Hematopoietic multipotent progenitor cell treated with erythropoietin and hydrocortisone succinate and interleukin-3 and kit ligand, for 6 days (in vitro differentiated cells): Measurements from ENCODE around the gene IGFBP2.

Experiments
- DNase-seq: peaks from one replicate; pipeline ENCODE4 v3.0.0-alpha.2; 2015

The IGFBP2 gene

DNA sequence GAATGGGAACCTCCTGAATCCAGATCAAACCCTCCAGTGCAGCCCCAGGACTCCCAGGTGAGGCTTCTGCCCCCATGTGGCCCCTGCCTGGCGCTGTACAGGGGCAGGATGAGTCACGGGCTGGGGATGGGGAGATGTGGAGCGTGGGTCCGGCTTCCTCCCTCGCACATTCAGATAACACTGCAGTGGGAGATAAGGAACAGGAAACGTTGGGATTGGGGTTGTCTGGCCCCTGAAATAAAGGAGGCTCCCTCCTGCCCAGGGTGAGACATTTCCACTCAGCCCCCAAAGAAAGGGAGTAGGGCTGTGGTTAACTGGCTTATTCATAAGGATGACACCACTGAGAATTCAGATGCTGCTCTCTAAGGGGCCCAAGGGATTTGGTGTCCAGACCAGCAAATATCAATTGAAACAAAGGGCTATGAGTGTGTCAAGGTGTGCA lies 31.4 kb downstream of the IGFBP2 start:
- DNase-seq: peak; percentile 13

DNA sequence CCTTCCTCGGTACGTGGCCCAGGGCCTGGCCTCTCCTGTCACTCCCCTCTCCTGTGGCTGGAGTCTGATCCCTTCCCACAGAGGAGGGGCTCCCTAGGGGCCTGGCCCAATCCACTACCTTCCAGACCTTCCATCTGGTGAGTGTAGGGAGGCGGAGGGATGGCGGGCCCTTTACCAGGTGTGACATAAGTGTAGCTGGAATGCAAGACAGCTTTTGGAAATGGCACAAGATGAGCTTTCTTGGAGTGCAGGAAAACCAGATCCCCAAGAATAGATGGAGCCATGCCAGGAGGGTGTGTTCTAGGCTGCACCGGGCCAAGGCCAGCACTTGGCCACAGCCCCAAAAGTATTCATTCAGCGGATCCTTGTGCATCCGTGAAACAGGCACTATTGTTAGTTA lies 32.0 kb downstream of the IGFBP2 start:
- no peak for DNase-seq

GRCh38 chr2:216665717-216666116 lies 32.5 kb downstream of the IGFBP2 start:
- no peak for DNase-seq

DNA sequence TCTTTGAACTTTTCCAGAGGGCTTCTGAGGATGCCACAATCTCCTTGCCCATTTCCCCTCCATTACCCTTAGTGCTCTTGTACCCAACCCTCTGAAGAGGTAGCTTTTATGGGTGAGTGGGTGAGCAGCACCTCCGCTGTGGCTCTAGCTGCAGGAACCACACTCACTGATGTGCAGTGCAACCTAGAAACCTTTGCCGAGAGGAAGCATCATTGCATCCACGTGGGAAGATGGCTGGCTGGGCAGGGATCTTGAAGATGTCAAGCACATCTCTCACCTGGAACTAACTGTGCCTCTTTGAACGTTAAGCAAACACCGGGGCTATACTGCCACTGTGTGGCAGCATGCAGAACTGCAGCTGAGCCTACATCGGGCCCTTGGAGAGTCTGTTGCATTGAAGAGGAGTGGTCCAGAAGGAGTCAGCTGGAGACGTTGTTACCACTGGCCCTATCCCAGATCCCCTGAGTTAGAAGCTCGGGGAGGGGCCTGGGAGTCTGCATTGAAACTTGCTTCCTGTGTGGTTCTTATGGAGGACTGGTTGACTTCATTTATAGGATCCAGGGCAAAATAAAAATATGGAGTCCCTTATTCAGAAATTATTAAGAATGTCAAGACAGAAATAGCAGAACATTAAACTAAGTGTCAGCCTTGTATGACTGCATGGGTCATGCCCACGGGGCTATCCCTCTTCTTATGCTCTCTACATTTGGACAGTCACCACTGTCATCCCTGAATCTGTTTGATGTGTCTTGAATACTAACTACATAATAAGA lies 33.4 kb downstream of the IGFBP2 start:
- DNase-seq: peak; percentile 79

- DNase-seq: no peak
Measured at GRCh38 chr2:216670266-216671080, 37.3 kb downstream of the IGFBP2 start.

GRCh38 chr2:216671081-216671411 lies 37.8 kb downstream of the IGFBP2 start:
- DNase-seq: no peak

DNA sequence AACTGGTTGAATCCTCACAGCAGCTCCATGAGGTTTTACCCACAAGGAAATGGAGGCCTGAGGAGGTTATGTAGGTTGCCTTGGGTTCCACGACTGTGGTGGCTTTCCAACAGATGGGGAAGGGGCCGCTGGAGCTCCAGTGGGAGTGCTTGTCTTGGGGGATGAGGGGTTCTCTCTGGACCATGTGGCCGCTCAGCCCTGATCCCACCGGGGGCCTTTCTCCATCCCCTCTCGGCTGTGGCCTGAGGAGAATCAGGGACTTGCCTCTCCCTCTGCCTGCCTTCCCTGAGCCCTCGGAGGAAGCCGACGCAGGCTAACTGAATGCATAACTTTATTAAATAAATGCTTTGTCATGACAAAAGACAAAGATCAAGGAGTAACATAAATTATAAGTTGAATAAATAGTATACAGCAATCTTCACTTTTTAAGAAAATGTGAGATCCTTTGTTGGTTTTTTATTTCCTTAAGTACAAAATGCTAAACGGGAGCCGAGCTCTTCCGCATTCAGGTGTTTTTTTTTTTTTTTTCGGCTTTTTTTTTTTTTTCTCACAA lies 38.6 kb downstream of the IGFBP2 start:
- no peak for DNase-seq

DNA sequence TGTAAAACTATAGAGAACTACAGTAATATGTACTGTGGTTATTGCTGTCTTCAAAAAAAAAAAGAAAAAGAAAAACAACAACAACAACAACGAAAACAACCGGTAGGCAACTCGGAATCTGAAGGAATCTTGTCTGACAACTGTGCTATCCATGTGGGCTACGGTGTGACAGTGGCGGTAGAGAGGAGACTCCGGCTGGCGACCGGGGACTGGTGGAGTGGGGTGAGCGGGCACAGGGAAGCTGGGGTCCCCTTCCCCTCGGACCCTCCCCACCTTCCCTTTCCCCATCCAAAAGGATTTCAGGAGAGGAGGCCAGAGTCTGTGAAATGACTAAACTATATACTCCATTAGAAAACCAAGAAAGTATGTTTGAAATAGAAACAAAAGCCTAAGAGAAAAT lies 39.2 kb downstream of the IGFBP2 start:
- no peak for DNase-seq

GRCh38 chr2:216673021-216673420 lies 39.8 kb downstream of the IGFBP2 start:
- DNase-seq: no peak

DNA sequence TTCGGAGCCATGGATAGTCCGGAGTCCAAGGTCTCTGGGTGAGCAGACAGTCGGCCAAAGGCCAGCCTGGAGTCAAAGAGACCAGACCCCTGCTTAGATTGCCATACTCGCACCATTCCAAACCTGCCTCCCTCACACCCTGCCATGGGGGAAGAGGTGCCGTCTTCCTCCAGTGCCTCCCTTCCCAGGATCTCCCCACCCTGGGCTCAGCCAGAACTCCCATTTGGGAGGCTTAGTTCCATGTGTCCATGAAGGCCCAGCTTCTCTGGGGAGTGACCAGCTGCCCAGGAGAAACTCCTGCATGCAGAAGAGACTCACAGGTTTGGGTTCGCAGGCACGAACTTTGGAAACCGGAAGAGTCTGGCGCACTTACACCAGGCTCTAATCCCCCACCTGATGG lies 40.4 kb downstream of the IGFBP2 start:
- DNase-seq: no peak

DNA sequence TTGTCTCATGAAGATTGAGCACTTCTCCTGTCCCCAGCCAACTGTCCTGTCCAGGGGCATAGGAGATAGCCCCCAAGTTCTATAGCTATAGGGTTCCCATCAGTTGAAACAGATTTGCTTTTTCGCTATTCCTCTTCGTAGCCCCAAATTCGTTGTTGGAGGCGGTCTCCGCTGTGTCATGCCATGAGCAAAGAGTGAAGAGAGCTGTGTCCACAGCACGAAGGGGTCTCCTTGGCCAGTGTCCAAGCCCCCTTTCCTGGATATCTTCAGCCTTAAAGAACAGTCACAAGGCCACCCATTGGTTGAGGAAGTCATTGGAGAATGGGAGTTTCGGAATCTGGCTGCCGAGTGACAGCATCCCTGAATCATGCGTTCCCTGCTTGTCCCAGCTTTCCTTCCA lies 41.2 kb downstream of the IGFBP2 start:
- DNase-seq: no peak

DNA sequence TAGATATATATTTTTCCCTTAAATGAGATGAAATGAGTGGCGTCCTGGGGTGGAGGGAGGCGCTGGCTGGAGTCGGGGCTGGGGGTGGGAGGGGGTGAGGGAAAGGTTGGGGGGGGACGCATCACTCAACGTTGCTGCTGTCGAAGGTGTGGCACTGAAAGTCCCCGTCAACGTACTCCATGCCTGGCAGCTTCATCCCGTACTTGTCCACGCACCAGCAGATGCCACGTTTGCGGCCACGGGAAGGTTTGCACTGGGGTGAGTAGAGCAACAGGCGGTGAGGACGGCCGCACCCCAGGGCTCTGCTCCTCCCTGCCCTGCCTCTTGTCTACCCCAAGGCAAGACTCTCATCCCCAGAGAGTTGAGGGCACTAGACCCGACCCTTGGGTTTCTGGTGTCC lies 43.4 kb downstream of the IGFBP2 start:
- DNase-seq: no peak

GRCh38 chr2:216677439-216678097 lies 44.3 kb downstream of the IGFBP2 start:
- DNase-seq: no peak

DNA sequence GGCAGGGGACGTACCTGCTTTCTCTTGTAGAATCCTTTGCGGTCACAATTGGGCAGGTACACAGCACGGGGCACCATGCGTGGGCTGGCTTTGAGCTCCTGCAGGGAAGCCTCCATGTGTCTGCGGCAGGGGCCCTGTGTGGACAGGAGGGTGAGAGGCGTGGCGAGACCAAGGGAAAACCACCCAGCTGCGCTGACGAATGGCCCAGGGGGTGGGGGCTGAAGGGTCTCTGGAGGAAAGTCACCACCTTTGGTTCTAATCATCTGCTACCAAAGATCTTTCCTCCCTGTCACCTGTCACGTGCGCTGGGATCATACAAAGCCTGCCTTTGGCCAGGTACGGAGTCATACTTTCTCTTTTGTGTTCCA lies 44.9 kb downstream of the IGFBP2 start:
- DNase-seq: no peak

DNA sequence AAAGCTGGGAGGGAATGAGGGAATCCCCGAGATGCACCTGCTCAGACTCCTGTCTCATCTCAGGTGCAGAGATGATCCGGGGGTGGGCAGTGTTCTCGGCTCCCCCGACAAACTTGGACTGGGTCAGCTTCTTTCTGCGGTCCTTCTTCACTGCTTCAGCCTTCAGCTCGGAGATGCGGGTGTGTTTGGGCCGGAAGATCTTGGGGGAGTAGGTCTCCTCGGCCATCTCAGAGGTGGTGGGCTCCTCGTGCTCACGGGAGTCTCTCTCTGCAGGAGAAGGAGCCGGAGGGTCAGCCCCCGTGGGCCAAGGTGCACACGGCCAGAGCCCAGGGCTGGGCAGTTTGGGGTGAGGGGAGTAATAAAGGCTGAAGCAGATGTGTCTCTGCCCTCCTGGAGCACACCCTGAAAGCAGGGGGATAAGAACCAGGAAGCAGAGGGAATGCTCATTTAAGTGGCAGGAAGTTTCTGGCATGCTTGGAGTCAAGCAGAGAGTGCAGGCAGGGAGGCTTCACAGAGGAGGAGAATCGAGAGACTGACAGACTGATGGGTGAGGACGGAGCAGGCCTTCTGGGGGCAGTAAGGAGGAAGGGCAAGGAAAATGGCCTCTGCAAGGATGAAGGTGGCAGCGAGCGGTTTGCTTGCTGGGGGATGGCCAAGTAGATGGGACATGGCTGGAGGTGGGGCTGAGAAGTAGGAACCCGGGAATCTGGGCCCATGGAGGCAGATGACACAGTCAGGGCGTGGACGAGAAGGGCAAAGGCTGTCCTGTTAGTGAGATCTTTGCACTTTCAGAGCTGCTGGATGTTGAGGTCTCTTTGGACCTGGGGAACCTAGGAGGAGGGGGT lies 45.8 kb downstream of the IGFBP2 start:
- no peak for DNase-seq

DNA sequence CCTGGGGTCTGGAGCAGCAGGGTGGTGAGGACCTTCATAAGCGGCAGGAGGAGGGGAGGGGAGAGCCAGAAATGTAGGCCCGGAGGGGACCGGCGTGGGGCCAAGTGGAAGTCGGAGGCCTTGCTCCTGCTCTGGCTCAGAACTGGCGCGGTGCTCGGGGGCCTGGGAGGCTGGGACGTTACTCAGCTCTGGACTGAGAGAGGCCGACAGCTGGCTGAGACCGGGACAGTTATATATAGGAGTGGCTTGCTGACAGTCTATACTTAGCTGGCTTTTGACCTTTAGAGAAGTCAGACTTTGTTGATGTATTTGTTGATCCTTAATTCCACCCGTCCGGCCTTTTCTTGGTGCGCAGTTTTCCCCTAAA lies 46.4 kb downstream of the IGFBP2 start:
- DNase-seq: no peak

DNA sequence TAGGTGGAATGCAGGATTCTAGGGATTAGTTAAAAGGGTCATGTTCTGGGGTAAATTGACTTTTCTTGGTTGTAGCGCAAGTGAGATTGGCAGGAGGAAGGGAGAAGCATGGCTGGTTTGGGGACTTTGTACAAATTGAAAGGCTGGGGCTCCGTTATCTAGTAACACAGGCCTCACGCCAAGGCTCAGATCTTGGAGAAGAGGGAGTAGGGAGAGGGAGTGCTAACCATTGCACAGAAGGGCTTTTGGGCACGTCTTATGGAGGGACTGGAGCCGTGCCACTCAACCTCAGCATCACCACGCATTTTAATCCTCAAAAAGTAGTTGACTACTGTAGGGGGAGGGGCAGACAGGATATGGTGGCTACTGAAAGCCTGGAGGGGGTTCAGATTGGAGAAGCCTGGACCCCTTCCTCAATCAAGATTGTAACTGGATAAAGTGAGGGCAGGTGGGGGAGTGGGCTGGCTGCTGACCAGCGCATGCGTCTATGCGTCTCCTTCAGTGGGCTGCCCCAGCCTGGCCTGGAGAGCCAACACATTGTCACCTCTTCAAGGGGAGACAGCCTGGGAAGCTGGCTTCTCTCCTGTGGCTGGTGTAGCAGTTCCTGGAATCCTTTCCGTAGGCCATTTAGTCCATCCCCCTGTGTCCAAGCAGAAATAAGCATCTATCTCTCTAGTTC lies 47.9 kb downstream of the IGFBP2 start:
- DNase-seq: no peak

- DNase-seq: no peak
Measured at GRCh38 chr2:216681683-216682082, 48.5 kb downstream of the IGFBP2 start.

DNA sequence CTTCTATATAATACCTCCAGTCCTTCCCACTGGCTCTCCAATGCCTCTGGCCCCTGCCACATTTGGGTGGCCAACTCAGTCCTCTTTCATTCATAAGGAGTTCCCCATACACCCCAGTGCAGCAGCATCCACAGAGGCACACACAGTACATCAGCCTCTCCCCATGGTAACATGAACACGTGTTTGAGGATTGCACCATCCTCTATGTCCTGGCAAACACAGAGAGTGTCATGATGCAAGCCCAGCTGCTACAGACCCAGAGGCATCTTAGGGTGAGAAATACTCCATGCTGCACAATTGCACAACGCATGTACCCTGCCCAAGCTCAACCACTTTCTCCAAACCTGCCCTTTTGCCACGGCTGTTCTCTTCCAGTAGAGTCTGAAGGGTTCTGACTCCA lies 50.6 kb downstream of the IGFBP2 start:
- peak; percentile 72 for DNase-seq

- no peak for DNase-seq
Measured at GRCh38 chr2:216685327-216685875, 52.2 kb downstream of the IGFBP2 start.

GRCh38 chr2:216687111-216687510 lies 53.9 kb downstream of the IGFBP2 start:
- DNase-seq: no peak

DNA sequence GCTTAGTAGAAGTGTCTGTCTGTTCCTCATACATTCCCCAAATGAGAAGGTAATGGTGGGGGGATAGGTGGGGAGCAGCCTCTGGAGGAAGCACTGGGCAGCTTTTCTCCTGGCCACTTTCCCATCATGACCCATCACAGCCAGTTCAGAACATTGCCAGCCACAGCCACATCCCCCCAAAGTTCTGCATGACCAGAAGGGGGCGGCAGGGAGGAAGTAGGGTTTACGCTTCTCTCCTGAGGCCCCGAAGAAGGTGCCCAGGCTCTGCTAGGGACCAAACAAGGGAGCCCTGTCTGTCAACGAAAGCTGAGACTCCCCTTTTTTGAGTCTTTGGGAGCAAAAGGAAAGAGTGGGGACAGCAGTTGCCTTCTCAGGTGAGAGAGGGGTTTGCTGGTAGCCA lies 54.4 kb downstream of the IGFBP2 start:
- DNase-seq: peak; percentile 72
